GM10266 (cell line): Measurements from ENCODE around the gene RABL6.

Experiments
- DNase-seq: peaks from one replicate; pipeline ENCODE4 v3.0.0; 2012; ENCODE audit errors: extremely low spot score
- CTCF ChIP-seq: IDR thresholded peaks from 2 replicates; pipeline ENCODE4 v1.5.1; 2012; ENCODE audit warnings: mild to moderate bottlenecking, low read depth; ENCODE audit not compliant: control insufficient read depth, insufficient read depth; ENCODE audit errors: missing control alignments

The RABL6 gene

GRCh38 chr9:136858844-136859757 is 51.4 kb downstream of the RABL6 start:
- DNase-seq = no peak
- TF ChIP-seq CTCF = no peak

- no peak for TF ChIP-seq CTCF
- no peak for DNase-seq
Measured at GRCh38 chr9:136860529-136860928, 52.8 kb downstream of the RABL6 start.

GRCh38 chr9:136860933-136861873 is 53.5 kb downstream of the RABL6 start:
- no peak for DNase-seq
- no peak for TF ChIP-seq CTCF

GRCh38 chr9:136861874-136862457 is 54.2 kb downstream of the RABL6 start:
- no peak for TF ChIP-seq CTCF
- DNase-seq = no peak

- DNase-seq = no peak
- no peak for TF ChIP-seq CTCF
Measured at GRCh38 chr9:136862849-136863622, 55.3 kb downstream of the RABL6 start.

GRCh38 chr9:136863623-136864273 is 56.0 kb downstream of the RABL6 start:
- DNase-seq = no peak
- no peak for TF ChIP-seq CTCF
